ENCODE measurements around the gene KAZN. TPM values are rescaled to one million over a fixed set of nuclear protein-coding genes. Genes with fewer than 3 reads are reported as not detected.

KAZN gene
- total RNA-seq, 1 experiment from 2014 or later: 15.6 TPM

DNA sequence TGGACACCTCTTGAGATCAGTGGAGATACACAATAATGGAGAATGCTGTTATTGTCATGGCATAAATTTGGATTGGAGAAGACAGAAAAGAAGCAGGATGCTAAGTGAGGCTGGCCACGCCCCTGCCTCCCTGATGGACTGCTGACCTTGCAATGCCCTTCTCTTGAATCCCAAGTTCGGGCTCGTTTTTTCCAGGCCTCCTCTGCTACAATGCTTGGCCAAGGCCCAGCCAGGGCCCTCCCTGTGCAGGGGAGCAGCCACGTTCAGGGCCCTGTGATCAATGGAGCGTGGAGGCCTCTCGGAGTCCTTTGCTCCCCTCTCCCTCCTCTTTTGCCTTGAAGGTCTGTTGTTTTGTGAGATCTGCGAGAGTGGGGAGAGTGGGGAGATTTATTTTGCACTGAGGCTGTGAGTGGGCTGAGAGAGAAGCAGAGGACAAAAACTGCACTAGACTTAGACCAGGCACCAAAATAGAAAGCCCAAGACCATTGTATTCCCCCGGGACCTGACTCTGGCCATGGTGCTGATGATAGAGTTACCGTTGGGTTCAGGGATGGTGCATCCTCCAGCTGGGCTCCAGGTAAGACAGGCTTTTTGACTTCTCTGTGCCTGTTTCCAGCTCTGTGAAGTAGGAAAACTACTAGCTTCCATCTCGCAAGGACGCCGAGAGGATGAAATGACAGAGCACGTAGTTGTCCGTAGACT, 268.6 kb downstream of the KAZN start:
- no peaks in the 10 kb centered on the region for H3K4me1 ChIP-seq (replicated peaks; ENCODE audit: insufficient read depth)
- CTCF ChIA-PET: no interaction called here

GRCh38 chr1:14869187-14869586, 270.7 kb downstream of the KAZN start:
- Histone ChIP-seq H3K4me2 (no peak overlapping the region), H3K27ac (no peak overlapping the region), H3F3A (ENCODE audit: insufficient read depth, low read depth) (no peaks in the 10 kb centered on the region), H2AFZ (no peak overlapping the region), H3K36me3 (ENCODE audit: low read depth) (no peaks in the 10 kb centered on the region), H3K9me2 (ENCODE audit: insufficient read depth) (no peaks in the 10 kb centered on the region), H3K79me2 (ENCODE audit: low read depth) (no peaks in the 10 kb centered on the region), H3K4me1 (replicated peaks; ENCODE audit: insufficient read depth) (no peaks in the 10 kb centered on the region), H4K20me1 (ENCODE audit: insufficient read depth) (no peaks in the 10 kb centered on the region), H3K9me3 (ENCODE audit: insufficient read depth, low read depth) (no peaks in the 10 kb centered on the region), H3K27me3 (ENCODE audit: insufficient read depth, low read depth) (no peaks in the 10 kb centered on the region), H3K4me3 (no peak overlapping the region)
- POLR2A ChIA-PET (ENCODE audit: unreplicated experiment): interaction anchor here (0.7 kb wide), 1 partner anchor 200 kb away, joined by 3 read pairs; no protein-coding TSS in a partner anchor
- intact Hi-C loops (cut with micrococcal nuclease; ENCODE audit: unreplicated experiment): no loop called here
- CTCF ChIA-PET: no interaction called here
- no TSS peak for BruUV-seq (replicated peaks)
- no peak for DNase-seq
- TF ChIP-seq CTCF (conservative IDR thresholded peaks at IDR 0.05): no peak
- no peak for TF ChIP-seq EZH2 (IDR thresholded peaks at IDR 0.05; ENCODE audit: low read depth)

More for the DNA sequence above, 268.6 kb downstream of the KAZN start:
- Histone ChIP-seq H3K9me2 (ENCODE audit: insufficient read depth) (no peaks in the 10 kb centered on the region), H3K4me2 (no peak overlapping the region), H3K9me3 (ENCODE audit: insufficient read depth, low read depth) (no peaks in the 10 kb centered on the region), H3K27me3 (ENCODE audit: insufficient read depth, low read depth) (peaks cover 11% of the 10 kb centered on the region), H3K36me3 (ENCODE audit: low read depth) (no peaks in the 10 kb centered on the region), H3F3A (ENCODE audit: insufficient read depth, low read depth) (no peaks in the 10 kb centered on the region), H3K79me2 (ENCODE audit: low read depth) (no peaks in the 10 kb centered on the region), H2AFZ (no peak overlapping the region), H3K27ac (no peak overlapping the region), H3K4me3 (no peak overlapping the region), H4K20me1 (ENCODE audit: insufficient read depth) (no peaks in the 10 kb centered on the region)
- TF ChIP-seq EZH2 (IDR thresholded peaks at IDR 0.05; ENCODE audit: low read depth): no peak
- no peak for TF ChIP-seq CTCF (conservative IDR thresholded peaks at IDR 0.05)
- BruUV-seq (replicated peaks): no TSS peak
- intact Hi-C loops (cut with micrococcal nuclease; ENCODE audit: unreplicated experiment): no loop called here
- POLR2A ChIA-PET (ENCODE audit: unreplicated experiment): no interaction called here
- DNase-seq: no peak

DNA sequence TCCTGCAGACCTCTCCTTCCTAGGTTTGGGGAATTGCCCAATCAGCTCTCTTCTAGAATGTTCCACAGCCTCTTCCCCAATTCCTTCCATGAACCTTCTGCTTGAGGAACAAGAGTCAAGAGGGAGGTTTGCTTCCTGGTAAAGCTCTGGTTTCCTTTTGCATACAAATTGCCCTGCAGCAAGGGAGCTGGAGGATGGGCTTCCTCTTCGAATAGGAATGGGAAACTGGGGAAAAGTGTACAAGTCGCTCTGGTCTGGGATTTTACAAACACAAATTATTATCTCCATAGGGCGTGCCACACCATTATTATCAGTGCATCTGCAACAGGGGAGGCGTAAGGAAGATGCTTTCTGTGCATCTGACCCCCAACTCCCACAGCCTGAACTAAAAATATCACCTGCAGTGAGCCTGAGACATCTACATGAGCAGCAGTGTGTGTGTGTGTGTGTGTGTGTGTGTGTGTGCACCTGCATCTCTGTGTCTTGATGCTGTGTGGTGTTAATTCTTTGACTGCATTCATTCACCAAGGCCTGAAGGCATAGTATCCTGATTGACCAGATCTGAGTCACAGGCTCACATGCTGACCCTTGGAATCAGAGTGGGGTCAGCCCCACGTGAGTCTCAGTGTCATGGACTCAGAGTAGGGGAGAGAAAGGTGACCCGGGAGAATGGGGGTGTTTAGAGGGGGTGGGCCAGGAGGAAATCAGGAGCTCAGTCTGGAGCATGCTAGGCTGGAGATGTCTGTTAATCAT, 272.9 kb downstream of the KAZN start:
- H4K20me1 ChIP-seq (ENCODE audit: insufficient read depth): no peaks in the 10 kb centered on the region
- H3K9me2 ChIP-seq (ENCODE audit: insufficient read depth): no peaks in the 10 kb centered on the region
- CTCF ChIA-PET: no interaction called here
- H3K4me3 ChIP-seq: no peak overlapping the region
- no TSS peak for BruUV-seq (replicated peaks)
- no peaks in the 10 kb centered on the region for H3K4me1 ChIP-seq (replicated peaks; ENCODE audit: insufficient read depth)
- peak in 1 of 2 experiments; percentile 45 for DNase-seq
- H2AFZ ChIP-seq: no peak overlapping the region
- POLR2A ChIA-PET (ENCODE audit: unreplicated experiment): no interaction called here
- intact Hi-C loops (cut with micrococcal nuclease; ENCODE audit: unreplicated experiment): no loop called here
- H3K79me2 ChIP-seq (ENCODE audit: low read depth): no peaks in the 10 kb centered on the region
- no peaks in the 10 kb centered on the region for H3K9me3 ChIP-seq (ENCODE audit: insufficient read depth, low read depth)
- no peaks in the 10 kb centered on the region for H3K36me3 ChIP-seq (ENCODE audit: low read depth)
- no peaks in the 10 kb centered on the region for H3K27me3 ChIP-seq (ENCODE audit: insufficient read depth, low read depth)
- no peak overlapping the region for H3K4me2 ChIP-seq
- no peaks in the 10 kb centered on the region for H3F3A ChIP-seq (ENCODE audit: insufficient read depth, low read depth)
- no peak overlapping the region for H3K27ac ChIP-seq
- TF ChIP-seq CTCF (conservative IDR thresholded peaks at IDR 0.05): no peak
- no peak for TF ChIP-seq EZH2 (IDR thresholded peaks at IDR 0.05; ENCODE audit: low read depth)
